ENCODE results near the gene ANKRD1.

The ANKRD1 gene

DNA sequence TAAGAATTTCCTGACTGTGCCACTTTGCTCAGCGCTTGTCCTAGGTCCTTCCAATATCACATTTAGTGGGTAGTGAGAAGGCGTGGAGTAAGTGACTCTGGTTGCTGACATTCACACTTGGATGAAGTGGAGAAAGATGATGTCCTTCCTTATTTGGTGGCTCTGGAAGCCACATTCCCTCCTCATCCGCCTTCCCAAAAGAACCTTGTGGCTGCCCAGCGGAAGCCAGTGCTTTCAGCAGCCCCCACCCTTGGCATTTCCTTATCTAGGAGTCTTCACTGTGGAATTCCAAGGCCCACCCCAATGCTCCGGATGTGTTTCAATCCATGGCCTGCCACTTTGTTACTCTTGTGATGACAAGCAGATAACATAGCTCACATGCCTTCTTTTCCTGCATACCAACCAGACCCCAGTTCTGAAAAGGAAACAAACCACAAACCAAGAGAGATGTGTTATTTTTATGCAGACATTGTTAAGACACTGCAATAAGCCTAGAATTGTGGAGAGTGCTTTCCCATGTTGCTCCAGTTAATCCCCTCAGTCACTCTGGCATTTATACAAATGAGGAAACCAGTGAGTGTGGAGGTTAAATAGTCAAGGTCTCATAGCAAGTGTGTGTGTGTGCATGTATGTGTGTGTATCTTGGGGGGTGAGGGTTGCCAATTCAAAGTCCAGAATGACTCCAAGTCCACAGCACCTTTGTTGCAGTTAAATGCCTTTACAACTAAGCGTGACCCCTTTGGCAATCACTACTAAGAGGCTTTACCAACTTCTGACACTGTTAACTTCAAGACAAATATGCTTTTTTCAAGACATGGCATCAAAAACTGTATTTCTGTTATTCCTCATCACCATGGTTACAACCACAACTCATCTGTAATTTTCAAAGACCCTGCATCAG is 10.3 kb upstream of the ANKRD1 start:
- DNase-seq: no peak

- DNase-seq: no peak
Measured at GRCh38 chr10:90930070-90930837, 9.4 kb upstream of the ANKRD1 start.

DNA sequence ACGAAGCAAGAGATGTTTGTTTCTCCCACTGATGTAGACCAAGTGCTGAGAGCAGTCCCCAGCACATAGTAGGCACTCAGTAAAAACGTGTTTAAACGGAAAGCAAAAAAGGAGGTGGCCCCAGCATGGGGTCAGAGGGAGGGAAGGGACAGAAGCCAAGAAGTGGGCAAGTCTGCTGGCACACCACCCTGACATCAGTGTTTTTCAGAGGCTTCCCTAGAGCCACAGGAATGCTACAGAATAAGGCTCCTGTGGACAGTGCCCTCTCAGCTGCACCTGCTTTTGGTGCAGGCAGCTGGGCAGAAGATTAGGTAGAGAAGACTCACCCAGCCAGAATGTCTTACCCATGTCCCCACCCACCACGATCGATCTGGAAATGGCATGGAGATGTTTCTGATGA is 8.3 kb upstream of the ANKRD1 start:
- no peak for DNase-seq

- DNase-seq: no peak
Measured at GRCh38 chr10:90927293-90927692, 6.4 kb upstream of the ANKRD1 start.

DNA sequence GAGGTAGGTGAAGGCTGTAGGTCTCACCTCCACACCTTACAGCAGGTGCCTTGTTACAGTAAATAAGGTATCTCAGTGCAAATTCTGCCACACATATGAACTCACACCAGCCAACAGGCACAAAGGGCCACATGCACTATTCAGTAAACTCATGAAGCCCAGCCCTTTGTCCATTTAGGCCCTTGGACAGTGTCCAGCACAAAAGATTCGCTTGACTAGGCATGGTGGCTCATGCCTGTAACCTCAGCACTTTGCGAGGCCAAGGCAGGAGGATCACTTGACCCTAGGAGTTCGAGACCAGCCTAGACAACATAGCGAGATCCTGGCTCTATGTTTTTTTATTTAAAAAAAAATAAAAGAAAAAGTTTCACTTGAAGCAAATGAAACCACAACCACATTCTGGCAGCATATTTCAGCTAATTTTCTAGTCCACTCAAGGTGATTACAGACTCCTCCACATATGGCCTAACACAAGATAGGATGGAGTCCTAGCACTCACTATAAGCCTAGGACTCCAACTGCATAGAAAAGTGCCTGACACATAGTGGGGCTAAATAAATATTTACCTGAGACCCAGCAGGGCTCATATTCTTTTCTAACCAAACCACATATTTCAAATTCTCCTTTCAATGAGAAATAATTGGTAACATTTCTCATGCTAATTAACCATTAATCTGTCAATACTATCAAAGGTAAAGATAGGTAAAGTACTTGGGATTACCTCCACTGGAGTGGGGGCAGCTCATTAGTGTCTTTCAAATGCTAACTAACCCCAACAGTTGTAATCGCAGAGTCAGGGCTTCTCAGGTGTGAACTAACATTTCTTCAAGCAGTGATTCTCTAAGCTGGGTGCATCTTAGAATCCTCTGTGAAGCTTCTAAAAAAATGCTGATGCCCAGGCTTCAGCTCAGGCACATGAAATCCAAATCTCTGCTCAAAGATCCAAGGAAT is 4.5 kb upstream of the ANKRD1 start:
- no peak for DNase-seq

DNA sequence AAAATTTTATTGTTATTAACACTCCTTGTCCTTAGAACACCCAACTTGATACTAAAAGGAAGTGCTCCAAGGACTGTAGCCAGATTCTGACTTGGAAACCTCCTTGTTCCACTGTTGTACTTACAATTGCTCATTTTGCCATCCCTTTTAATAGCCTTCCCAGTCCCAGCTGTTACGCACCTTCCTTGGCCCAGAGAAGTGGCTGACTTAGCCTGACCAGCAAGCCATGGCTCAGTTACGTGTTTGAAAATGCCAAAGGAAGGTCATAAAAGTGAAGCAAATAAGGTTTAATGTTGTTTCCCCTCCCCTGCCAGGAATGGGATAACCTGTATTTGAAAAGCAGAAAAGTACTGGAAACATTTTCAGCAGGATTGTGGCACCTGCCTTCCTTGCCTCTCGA is 3.7 kb upstream of the ANKRD1 start:
- DNase-seq: no peak

DNA sequence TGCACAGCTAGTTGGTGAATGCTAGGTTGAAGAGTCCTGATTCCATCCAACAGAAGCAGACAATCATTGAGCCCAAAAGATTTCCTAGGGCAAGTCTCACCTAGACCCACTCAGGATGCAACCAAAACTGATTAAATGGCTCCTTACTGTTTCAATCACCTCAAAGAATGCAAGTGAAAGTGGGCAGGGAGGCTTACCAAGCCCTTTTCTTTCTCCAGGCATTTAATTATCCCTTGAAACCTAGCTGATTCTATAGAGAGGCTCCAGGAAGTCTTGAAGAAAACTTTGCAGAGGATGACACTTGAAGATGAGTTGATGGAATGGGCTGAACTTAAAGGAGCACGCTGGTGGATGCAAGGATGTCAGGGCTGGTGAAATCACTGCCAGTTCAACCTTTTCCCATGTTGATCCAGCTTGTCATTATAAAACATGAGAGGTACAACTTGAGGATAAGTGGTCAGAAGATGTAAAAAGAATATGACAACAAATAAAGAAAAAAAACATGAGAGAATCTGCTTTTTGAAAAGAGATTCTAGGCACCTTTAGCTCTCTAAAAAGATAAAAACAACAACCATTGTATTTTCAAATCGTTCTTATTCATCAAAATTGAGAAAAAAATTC is 2.3 kb upstream of the ANKRD1 start:
- no peak for DNase-seq

- no peak for DNase-seq
Measured at GRCh38 chr10:90921906-90922305, 1.0 kb upstream of the ANKRD1 start.

DNA sequence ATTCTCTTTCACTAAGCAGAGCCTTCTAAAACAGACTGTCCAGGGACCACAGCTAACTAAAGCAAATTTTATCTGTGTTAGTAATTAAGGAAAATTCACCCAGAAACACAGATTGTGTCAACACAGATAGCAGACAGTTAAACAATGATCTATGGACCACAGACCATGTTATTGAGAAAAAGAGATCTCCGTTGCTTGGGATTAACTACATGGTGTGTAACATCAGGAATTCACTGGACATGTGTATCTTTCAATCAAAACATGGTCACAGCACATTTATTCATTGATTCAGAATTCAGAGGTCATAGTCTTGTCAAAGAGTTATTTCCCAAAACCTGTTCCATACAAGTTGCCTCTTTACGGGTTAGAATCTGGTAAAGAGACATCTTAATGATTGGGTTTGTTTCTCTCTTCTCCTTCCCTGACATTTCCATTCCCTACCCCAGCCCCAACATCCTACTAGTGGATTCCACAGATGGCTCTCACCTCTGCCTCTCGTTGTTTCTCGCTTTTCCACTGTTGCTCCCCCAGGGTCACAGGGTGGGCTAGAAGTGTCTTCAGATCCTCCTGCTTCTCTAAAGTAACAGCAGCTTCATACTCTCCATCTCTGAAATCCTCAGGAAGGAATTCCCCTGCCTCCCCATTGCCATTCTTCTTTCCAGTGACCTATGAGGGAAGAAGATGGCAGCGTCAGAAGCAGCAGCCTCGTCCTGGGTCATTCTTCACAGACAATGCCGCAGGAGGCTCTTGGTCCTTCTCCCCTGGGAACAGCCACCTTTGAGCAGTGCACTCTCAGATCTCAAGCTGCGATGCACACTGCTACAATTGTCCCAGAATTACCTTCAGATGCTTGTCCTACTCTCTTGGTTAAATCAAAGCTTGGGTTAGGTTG is 958 bp downstream of the ANKRD1 start:
- DNase-seq: no peak

- DNase-seq: no peak
Measured at GRCh38 chr10:90917968-90918318, 2.9 kb downstream of the ANKRD1 start.

DNA sequence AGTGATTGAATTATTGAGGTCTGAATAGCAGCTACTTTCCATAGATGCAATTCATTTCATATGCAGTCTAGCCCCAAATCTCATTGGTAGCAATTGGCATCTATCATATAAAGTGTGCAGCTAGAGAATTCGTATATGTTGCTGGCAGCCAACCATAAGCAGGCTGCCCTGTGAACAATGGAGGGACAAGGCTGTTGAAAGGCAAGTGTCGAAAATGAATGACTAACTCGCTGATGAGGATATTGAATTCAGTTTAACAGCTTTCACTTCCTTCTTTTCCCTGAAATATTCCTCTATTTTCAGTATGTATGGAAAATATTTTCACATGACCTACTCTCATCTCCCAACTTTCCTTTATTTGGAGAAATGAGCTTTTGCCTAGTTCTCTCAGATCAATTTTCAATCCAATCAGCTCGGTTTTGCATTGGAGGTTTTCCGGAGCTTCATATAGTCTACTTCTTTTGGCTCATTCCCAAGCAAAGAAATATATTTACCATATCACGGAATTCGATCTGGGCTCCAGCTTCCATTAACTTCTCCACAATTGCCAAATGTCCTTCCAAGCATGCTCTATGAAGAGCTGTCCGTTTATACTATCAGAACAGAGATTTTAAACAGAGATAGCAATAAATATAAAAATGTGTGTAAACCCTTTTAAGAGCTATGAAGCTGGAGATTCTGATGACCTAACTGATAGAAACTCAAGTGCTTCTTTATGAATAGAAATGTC is 3.5 kb downstream of the ANKRD1 start:
- DNase-seq: no peak

- DNase-seq: no peak
Measured at GRCh38 chr10:90916392-90917237, 4.3 kb downstream of the ANKRD1 start.

DNA sequence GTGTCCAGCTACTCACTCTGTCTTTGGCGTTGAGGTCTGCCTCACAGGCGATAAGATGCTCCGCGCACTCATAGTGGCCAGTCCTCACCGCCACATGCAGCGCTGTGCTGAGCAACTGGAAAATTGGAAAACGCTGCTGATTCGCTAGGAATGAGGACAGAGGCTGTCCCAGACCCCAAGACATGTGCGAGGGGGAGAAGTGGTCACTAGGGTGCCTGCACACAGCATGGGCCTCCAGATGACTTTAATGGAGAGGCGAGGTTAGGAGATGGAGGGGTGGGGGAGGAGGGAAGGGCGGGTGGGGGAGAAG is 5.2 kb downstream of the ANKRD1 start:
- DNase-seq: no peak

GRCh38 chr10:90914992-90915765 is 5.7 kb downstream of the ANKRD1 start:
- no peak for DNase-seq

GRCh38 chr10:90913774-90914420 is 7.0 kb downstream of the ANKRD1 start:
- DNase-seq: no peak

DNA sequence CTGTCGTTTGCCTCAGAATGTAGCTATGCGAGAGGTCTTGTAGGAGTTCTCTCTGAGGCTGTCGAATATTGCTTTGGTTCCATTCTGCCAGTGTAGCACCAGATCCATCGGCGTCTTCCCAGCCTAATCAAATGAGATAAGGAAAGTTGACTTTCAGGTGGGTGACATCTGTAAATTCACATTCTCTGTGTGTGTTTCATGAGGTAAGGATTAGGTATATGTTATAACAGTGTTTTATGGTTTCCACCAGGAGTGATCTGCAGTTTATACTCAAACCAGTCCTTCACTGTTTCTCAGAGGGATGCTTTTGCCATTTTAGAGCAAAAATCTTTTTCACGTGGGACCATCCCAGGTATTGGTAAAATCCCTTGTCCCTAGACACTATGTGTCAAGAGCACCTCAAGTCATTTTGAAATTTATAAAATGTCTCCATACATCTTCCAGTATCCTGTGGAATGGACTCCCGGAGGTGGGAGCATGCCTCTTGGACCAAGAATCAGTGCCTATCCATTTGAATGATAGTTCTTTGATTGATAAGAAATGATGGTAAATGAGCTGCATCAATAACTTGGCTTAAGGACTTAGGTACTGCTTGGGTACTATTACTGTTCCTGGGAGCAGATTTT is 7.9 kb downstream of the ANKRD1 start:
- DNase-seq: no peak

DNA sequence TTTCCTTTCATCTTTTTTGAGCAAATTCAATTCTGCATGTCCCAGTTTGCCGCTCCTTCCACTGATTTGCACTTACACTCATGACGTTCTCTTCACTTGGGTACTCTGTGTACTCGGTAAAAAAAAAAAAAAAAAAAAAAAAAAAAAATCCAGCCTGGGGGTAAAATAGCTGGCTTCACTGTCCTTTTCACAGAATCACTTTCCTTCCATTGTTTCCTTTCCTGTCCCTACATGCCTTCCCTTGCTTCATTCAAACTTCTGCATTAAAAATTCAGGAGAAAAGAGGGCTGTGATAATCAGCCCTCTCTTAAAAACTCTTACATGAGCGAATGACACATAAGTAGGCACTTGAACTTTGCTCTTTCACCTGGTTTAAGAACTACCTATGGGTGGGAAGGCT is 8.7 kb downstream of the ANKRD1 start:
- DNase-seq: no peak
